Keratinocyte (primary cell): ENCODE data around the gene GARNL3. TPM values are rescaled to one million over a fixed set of nuclear protein-coding genes. Genes with fewer than 3 reads are reported as not detected.

ENCODE experiments used
- DNase-seq: peaks from one replicate; pipeline ENCODE4 v3.0.0-alpha.2; 2011; ENCODE audit warnings: low read depth, missing footprints, low spot score
- FAIRE-seq: peaks from 2 replicates; lab custom pipeline; 2011; peaks lifted over from hg19 to GRCh38; lab: Jason Lieb, UNC
- H2AFZ ChIP-seq: 2 replicates; pipeline ENCODE4 v1.6.0; 2012; ENCODE audit warnings: low read length, control low read depth, inconsistent platforms; ENCODE audit not compliant: control insufficient read depth
- H3K27ac ChIP-seq: 2 replicates; pipeline ENCODE4 v1.5.1; 2011; ENCODE audit warnings: low read length; ENCODE audit not compliant: control insufficient read depth, insufficient read depth
- H3K27me3 ChIP-seq: 3 replicates; pipeline ENCODE4 v1.6.0; 2011; ENCODE audit warnings: low read length; ENCODE audit not compliant: control insufficient read depth, insufficient read depth; ENCODE audit errors: extremely low read depth
- H3K36me3 ChIP-seq, 2 experiments: 2 replicates in 1 of 2; 3 replicates in 1 of 2; pipeline ENCODE4 v1.5.1; 2011; ENCODE audit warnings: low read length in 2 of 2, mild to moderate bottlenecking in 1 of 2; ENCODE audit not compliant: control insufficient read depth in 2 of 2, insufficient read depth in 2 of 2; ENCODE audit errors: extremely low read depth in 1 of 2
- H3K4me1 ChIP-seq: 3 replicates; pipeline ENCODE4 v1.5.1; 2011; ENCODE audit warnings: low read length; ENCODE audit not compliant: control insufficient read depth, insufficient read depth; ENCODE audit errors: extremely low read depth
- H3K4me2 ChIP-seq: 3 replicates; pipeline ENCODE4 v1.6.0; 2011; ENCODE audit warnings: low read depth, low read length; ENCODE audit not compliant: control insufficient read depth, insufficient read depth; ENCODE audit errors: extremely low read depth
- H3K4me3 ChIP-seq, 3 experiments: fragments of 200-600 bp in 1 of 3; sonication (generic) in 1 of 3; 2 replicates in 2 of 3; 3 replicates in 1 of 3; pipeline ENCODE4 v1.5.1; 2011 to 2016; ENCODE audit warnings: low read length in 3 of 3, mild to moderate bottlenecking in 3 of 3, control low read depth in 2 of 3, inconsistent platforms in 1 of 3, low read depth in 1 of 3, mixed read lengths in 1 of 3, mixed run types in 1 of 3, moderate library complexity in 1 of 3; ENCODE audit not compliant: control insufficient read depth in 2 of 3, insufficient read depth in 2 of 3; ENCODE audit errors: extremely low read depth in 1 of 3
- H3K79me2 ChIP-seq: 2 replicates; pipeline ENCODE4 v1.6.0; 2012; ENCODE audit warnings: low read length; ENCODE audit not compliant: control insufficient read depth, insufficient read depth
- H3K9ac ChIP-seq: 3 replicates; pipeline ENCODE4 v1.6.0; 2011; ENCODE audit warnings: low read length; ENCODE audit not compliant: control insufficient read depth, insufficient read depth; ENCODE audit errors: extremely low read depth
- H3K9me1 ChIP-seq: 3 replicates; pipeline ENCODE4 v1.6.0; 2011; ENCODE audit warnings: low read length; ENCODE audit not compliant: control insufficient read depth, insufficient read depth; ENCODE audit errors: extremely low read depth
- H3K9me3 ChIP-seq: 2 replicates; pipeline ENCODE4 v1.5.1; 2012; ENCODE audit warnings: low read depth, low read length; ENCODE audit not compliant: control insufficient read depth
- H4K20me1 ChIP-seq: 3 replicates; pipeline ENCODE4 v1.6.0; 2011; ENCODE audit warnings: low read length; ENCODE audit not compliant: control insufficient read depth, insufficient read depth; ENCODE audit errors: extremely low read depth
- CTCF ChIP-seq, 3 experiments: IDR thresholded peaks in 1 of 3; conservative IDR thresholded peaks in 1 of 3; optimal IDR thresholded peaks in 1 of 3; 2 replicates in 2 of 3; 3 replicates in 1 of 3; pipeline versions ENCODE3 to v1.5.1; 2011; ENCODE audit warnings: low read length in 3 of 3, mild to moderate bottlenecking in 3 of 3, moderate library complexity in 2 of 3, control low read depth in 1 of 3, inconsistent platforms in 1 of 3; ENCODE audit not compliant: insufficient read depth in 2 of 3; ENCODE audit errors: extremely low read depth in 1 of 3
- EZH2 ChIP-seq: IDR thresholded peaks from one replicate; pipeline ENCODE4 v1.6.1; 2012; ENCODE audit warnings: inconsistent platforms, mild to moderate bottlenecking, low read length, moderate library complexity
- dilution Hi-C: fragments of 300-500 bp; cut with MboI; formaldehyde crosslinking; loops from one replicate; pipeline ENCODE4 v1.7.0; 2020; ENCODE audit warnings: low sequenced_read_pairs; ENCODE audit not compliant: extremely low pct_ligation_motif_present
- polyA plus RNA-seq, 5 experiments: library from polyadenylated mRNA; depleted of rRNA in 3 of 5; stranded (reverse) in 3 of 5; stranded (forward) in 1 of 5; unstranded in 1 of 5; fragments of >200 nt; gene quantifications; 1 replicate in 1 of 5; 2 replicates in 3 of 5; 3 replicates in 1 of 5; pipeline versions ENCODE4 v1.2.1 to v1.2.3, GENCODE V29; 2011 to 2012; ENCODE audit warnings: missing spikeins in 2 of 5, low read depth in 1 of 5, low replicate concordance in 1 of 5

Gene GARNL3
- polyA plus RNA-seq, 1 donor (not counting 4 experiments of a cell fraction or from before 2014, with no cell fraction given), result 2.4 TPM

DNA sequence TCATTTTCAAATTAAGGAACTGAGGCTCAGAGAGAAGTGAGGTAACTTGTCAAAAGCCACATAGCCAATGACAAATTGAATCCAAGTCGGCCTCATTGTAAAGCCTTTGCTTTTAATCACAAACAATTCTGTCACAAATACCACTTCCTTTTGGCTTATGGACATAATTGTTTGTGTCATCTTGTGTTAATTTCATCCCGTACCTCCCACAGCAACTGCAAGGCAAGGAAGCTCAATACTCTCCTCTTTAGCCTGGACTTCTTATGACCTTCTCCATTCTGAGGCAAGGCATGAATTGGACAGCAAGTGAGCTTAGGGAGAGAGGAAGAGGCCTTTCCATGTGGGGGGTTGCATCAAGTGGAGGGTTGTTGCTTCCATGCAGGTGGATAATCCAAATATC is 70.2 kb downstream of the GARNL3 start:
- no peak overlapping the region for H3K27ac ChIP-seq
- H3K36me3 ChIP-seq, result peaks cover 1 to 4% of the 10 kb centered on the region in 2 experiments
- FAIRE-seq (no peak), DNase-seq (no peak)
- no peaks in the 10 kb centered on the region for H4K20me1 ChIP-seq
- H3K4me3 ChIP-seq, result no peak overlapping the region
- no peak overlapping the region for H3K4me2 ChIP-seq
- H3K9me3 ChIP-seq, result no peaks in the 10 kb centered on the region
- H3K9ac ChIP-seq, result no peak overlapping the region
- no peaks in the 10 kb centered on the region for H3K27me3 ChIP-seq
- dilution Hi-C loops, result loop anchor here (10.0 kb wide), 1 partner anchor 60 kb away; the partner anchor contains the start of gene SLC2A8
- H3K9me1 ChIP-seq, result no peaks in the 10 kb centered on the region
- TF ChIP-seq EZH2 (no peak), CTCF (optimal IDR thresholded peaks at IDR 0.05 in 1 of 3, IDR thresholded peaks at IDR 0.05 in 1 of 3, conservative IDR thresholded peaks at IDR 0.05 in 1 of 3; ENCODE audit: extremely low read depth in 1 of 3, insufficient read depth in 2 of 3, low read length in 3 of 3) (no peak)
- H2AFZ ChIP-seq, result no peak overlapping the region
- peaks cover 20% of the 10 kb centered on the region for H3K4me1 ChIP-seq
- H3K79me2 ChIP-seq, result no peaks in the 10 kb centered on the region

GRCh38 chr9:127336086-127336485 is 71.5 kb downstream of the GARNL3 start:
- Histone ChIP-seq H3K36me3 (peaks cover 3 to 4% of the 10 kb centered on the region in 2 experiments), H3K27me3 (no peaks in the 10 kb centered on the region), H3K27ac (no peak overlapping the region), H3K4me1 (peaks cover 26% of the 10 kb centered on the region), H3K4me3 (no peak overlapping the region), H3K9me1 (no peaks in the 10 kb centered on the region), H3K9me3 (no peaks in the 10 kb centered on the region), H4K20me1 (no peaks in the 10 kb centered on the region), H3K9ac (no peak overlapping the region), H3K4me2 (peak overlapping the region; percentile 80), H2AFZ (no peak overlapping the region), H3K79me2 (no peaks in the 10 kb centered on the region)
- FAIRE-seq, result no peak
- TF ChIP-seq EZH2, result no peak
- no peak for DNase-seq
- dilution Hi-C loops, result loop anchor here (10.0 kb wide), 1 partner anchor 59 kb away; the partner anchor contains the start of gene SLC2A8
